ENCODE data around the gene CTAGE9.

The CTAGE9 gene

GRCh38 chr6:131749023-131749422 lies 38.2 kb upstream of the CTAGE9 start:
- no peak for TF ChIP-seq CTCF (IDR thresholded peaks at IDR 0.05; ENCODE audit: insufficient read depth, low read length, missing control alignments)
- H3K4me3 ChIP-seq (ENCODE audit: low read depth, low read length) = no peak overlapping the region
- ChIA-PET POLR2A (no interaction called here), CTCF (no interaction called here)
- no peak for DNase-seq (ENCODE audit: low read depth, low spot score)

DNA sequence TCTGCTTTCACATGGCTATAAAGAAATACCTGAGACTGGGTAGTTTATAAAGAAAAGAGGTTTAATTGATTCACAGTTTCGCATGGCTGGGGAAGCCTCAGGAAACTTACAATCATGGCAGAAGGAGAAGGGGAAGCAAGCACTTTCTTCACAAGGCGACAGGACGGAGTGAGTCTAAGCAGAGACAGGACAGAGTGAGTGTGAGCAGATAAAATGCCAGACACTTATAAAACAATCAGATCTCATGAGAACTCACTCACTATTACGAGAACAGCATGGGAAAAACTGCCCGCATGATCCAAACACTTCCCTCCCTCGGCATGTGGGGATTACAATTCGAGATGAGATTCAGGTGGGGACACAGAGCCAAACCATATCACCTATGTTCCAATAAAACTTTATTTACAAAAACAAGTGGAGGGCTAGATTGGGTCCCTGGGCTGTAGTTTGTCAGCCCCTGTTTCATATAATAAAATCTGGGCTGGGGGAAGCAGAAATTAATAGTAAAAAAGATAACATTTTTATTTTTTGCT lies 37.1 kb upstream of the CTAGE9 start:
- DNase-seq (ENCODE audit: low read depth, low spot score) = no peak
- no peak for TF ChIP-seq CTCF (IDR thresholded peaks at IDR 0.05; ENCODE audit: insufficient read depth, low read length, missing control alignments)
- POLR2A ChIA-PET = no interaction called here
- H3K4me3 ChIP-seq (ENCODE audit: low read depth, low read length) = no peak overlapping the region
- CTCF ChIA-PET = no interaction called here

GRCh38 chr6:131745476-131745875 lies 34.7 kb upstream of the CTAGE9 start:
- DNase-seq (ENCODE audit: low read depth, low spot score) = no peak
- POLR2A ChIA-PET = no interaction called here
- H3K4me3 ChIP-seq (ENCODE audit: low read depth, low read length) = no peak overlapping the region
- CTCF ChIA-PET = interaction anchor here (1.3 kb wide), 1 partner anchor 535 kb away, joined by 4 read pairs; no protein-coding TSS in a partner anchor
- no peak for TF ChIP-seq CTCF (IDR thresholded peaks at IDR 0.05; ENCODE audit: insufficient read depth, low read length, missing control alignments)

GRCh38 chr6:131744432-131745287 lies 33.8 kb upstream of the CTAGE9 start:
- CTCF ChIA-PET = interaction anchor here (1.3 kb wide), 1 partner anchor 49 kb away, joined by 3 read pairs; no protein-coding TSS in a partner anchor
- POLR2A ChIA-PET = no interaction called here
- H3K4me3 ChIP-seq (ENCODE audit: low read depth, low read length) = no peak overlapping the region
- TF ChIP-seq CTCF (IDR thresholded peaks at IDR 0.05; ENCODE audit: insufficient read depth, low read length, missing control alignments) = no peak
- no peak for DNase-seq (ENCODE audit: low read depth, low spot score)

- ChIA-PET POLR2A (no interaction called here), CTCF (no interaction called here)
- TF ChIP-seq CTCF (IDR thresholded peaks at IDR 0.05; ENCODE audit: insufficient read depth, low read length, missing control alignments) = no peak
- H3K4me3 ChIP-seq (ENCODE audit: low read depth, low read length) = no peak overlapping the region
- DNase-seq (ENCODE audit: low read depth, low spot score) = no peak
Observed at GRCh38 chr6:131741688-131742393, 31.0 kb upstream of the CTAGE9 start.

- no peak for DNase-seq (ENCODE audit: low read depth, low spot score)
- CTCF ChIA-PET = no interaction called here
- no peak overlapping the region for H3K4me3 ChIP-seq (ENCODE audit: low read depth, low read length)
- POLR2A ChIA-PET = no interaction called here
- TF ChIP-seq CTCF (IDR thresholded peaks at IDR 0.05; ENCODE audit: insufficient read depth, low read length, missing control alignments) = no peak
Observed at GRCh38 chr6:131740161-131740560, 29.3 kb upstream of the CTAGE9 start.

Measured in AG04449 (cell line).